Left ventricle myocardium inferior (tissue), 1 donor: ENCODE results near the gene NAV2. TPM values are rescaled to one million over a fixed set of nuclear protein-coding genes. Genes with fewer than 3 reads are reported as not detected.

ENCODE experiments used
- DNase-seq: peaks from one replicate; pipeline ENCODE4 v3.0.0-alpha.2; 2020
- H3K27ac ChIP-seq: fragments of 200-600 bp; replicated peaks from 2 replicates; pipeline ENCODE4 v1.8.0; 2021
- H3K27me3 ChIP-seq: fragments of 200-600 bp; 2 replicates; pipeline ENCODE4 v1.8.0; 2021; ENCODE audit warnings: low read depth
- H3K36me3 ChIP-seq: fragments of 200-600 bp; 2 replicates; pipeline ENCODE4 v1.8.0; 2021
- H3K4me1 ChIP-seq: fragments of 200-600 bp; 2 replicates; pipeline ENCODE4 v1.8.0; 2021
- H3K4me3 ChIP-seq: fragments of 200-600 bp; 2 replicates; pipeline ENCODE4 v1.8.0; 2021; ENCODE audit warnings: mild to moderate bottlenecking, moderate library complexity
- H3K9me3 ChIP-seq: fragments of 200-600 bp; replicated peaks from 2 replicates; pipeline ENCODE4 v1.8.0; 2021
- intact Hi-C: fragments of 100-400 bp; cut with micrococcal nuclease; formaldehyde crosslinking; loops from one replicate; pipeline ENCODE4 v1.11.0; 2022
- total RNA-seq: library from RNA; stranded (reverse); fragmentation: NEBNext Ultra II Directional; extraction: Animal tissue kit (Norgen Biotek cat#: 25700); gene quantifications from one replicate; pipeline ENCODE4 v1.2.1, GENCODE V29; 2021
- TF ChIP-seq, protein P1 (sequence below): fragments of 200-600 bp; IDR thresholded peaks from 2 replicates; pipeline ENCODE4 v1.8.0; 2021; ENCODE audit warnings: antibody characterized with exemption, mild to moderate bottlenecking, borderline replicate concordance
- donor health status: DM: no; HTN: yes; CAD: no; lungs with severe emphysema.

The NAV2 gene
- total RNA-seq, 1 donor from 2014 or later = 14.3 TPM

DNA sequence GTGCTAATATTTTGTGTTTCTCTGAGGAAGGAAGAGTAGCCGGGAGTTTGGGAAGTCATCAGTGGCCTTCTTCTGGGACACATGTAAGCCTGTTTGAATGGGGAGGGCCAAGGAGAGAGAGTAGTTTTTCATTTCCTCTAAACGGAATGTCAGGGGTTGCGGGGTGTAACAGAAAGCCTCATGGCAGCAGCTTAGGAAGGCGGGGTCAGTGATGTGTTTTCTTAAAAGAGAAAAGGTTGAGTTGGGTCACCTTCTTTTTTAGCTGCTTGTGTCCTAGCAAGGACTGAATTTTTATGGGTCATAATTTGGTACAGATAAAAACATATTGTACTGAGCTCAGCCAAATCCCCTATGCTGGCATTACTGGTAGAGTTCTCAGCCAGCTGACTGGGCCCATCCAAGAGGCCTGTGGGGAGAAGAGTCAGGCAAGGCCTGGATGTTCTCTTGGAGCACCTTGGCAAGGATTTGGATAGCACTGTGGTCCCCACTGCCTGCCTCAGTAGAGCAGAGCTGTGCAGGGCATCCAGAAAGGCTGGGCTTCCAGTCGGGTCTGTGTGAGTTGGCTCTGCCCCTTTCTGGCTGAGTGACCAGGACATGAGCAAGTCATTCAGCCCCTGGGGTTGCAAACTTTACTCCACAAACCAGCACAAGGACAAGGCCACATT lies 29.4 kb upstream of the NAV2 start:
- Histone ChIP-seq H3K9me3 (no peaks in the 10 kb centered on the region), H3K27me3 (no peaks in the 10 kb centered on the region), H3K4me1 (peaks cover 70% of the 10 kb centered on the region), H3K36me3 (no peaks in the 10 kb centered on the region), H3K27ac (peak overlapping the region; percentile 80), H3K4me3 (no peak overlapping the region)
- intact Hi-C loops = no loop called here
- peak; percentile 71 for DNase-seq
- TF ChIP-seq, protein P1, sequence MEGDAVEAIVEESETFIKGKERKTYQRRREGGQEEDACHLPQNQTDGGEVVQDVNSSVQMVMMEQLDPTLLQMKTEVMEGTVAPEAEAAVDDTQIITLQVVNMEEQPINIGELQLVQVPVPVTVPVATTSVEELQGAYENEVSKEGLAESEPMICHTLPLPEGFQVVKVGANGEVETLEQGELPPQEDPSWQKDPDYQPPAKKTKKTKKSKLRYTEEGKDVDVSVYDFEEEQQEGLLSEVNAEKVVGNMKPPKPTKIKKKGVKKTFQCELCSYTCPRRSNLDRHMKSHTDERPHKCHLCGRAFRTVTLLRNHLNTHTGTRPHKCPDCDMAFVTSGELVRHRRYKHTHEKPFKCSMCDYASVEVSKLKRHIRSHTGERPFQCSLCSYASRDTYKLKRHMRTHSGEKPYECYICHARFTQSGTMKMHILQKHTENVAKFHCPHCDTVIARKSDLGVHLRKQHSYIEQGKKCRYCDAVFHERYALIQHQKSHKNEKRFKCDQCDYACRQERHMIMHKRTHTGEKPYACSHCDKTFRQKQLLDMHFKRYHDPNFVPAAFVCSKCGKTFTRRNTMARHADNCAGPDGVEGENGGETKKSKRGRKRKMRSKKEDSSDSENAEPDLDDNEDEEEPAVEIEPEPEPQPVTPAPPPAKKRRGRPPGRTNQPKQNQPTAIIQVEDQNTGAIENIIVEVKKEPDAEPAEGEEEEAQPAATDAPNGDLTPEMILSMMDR = no peak

DNA sequence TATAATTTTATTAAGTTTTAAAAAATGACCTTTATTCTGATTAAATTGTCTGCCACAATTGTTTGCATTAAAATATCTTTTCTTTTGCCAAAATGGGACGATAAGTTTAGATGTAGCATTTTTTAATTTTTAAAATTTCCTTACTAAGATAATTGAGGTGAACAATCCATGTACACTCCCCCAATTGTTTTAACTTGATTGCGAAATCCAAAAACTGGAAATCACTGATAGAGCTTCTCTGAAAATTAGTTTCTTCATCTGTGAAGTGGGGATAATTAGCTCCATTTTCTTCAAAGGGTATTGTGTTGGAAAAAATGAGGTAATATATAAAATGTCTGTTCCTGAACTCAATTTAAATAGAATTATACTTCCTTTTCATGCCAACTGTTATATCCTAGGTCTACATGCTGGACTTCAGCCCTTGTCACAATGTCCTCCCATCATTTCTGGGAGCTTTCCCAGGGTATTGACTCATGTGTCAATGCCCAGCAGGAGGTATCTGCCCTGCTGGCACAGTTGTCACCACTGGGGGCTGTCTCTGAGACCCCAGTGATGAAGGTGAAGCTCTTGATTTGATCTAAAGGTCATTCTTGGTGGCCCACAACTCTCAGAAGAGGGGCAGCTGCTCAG lies 28.7 kb upstream of the NAV2 start:
- H3K4me3 ChIP-seq = no peak overlapping the region
- H3K36me3 ChIP-seq = no peaks in the 10 kb centered on the region
- H3K4me1 ChIP-seq = peaks cover 77% of the 10 kb centered on the region
- H3K27ac ChIP-seq = peak overlapping the region; percentile 80
- TF ChIP-seq, protein P1 = no peak
- DNase-seq = no peak
- H3K27me3 ChIP-seq = no peaks in the 10 kb centered on the region
- intact Hi-C loops = no loop called here
- no peaks in the 10 kb centered on the region for H3K9me3 ChIP-seq

DNA sequence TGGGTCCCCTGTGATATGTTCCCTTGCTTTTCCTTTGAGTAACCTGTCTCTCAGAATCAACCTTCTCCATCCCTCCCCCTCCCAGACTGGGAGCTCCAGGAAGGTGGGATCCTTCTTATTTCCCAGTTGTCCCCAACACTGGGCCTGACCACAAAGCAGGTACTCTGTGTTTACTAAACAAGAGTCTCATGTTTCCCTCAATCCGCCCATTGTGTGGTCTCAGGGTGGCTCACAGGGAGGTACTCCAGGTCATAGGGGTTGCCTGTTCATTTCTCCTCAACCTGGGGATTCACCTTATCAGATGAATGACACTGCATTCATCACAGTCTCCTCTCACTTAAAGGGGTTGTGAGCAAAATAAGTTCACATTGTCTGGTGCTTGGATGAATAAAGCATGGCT lies 26.4 kb upstream of the NAV2 start:
- TF ChIP-seq, protein P1 = no peak
- Histone ChIP-seq H3K36me3 (no peaks in the 10 kb centered on the region), H3K4me3 (no peak overlapping the region), H3K27ac (no peak overlapping the region), H3K4me1 (peaks cover 74% of the 10 kb centered on the region), H3K27me3 (no peaks in the 10 kb centered on the region), H3K9me3 (no peaks in the 10 kb centered on the region)
- intact Hi-C loops = no loop called here
- DNase-seq = no peak

DNA sequence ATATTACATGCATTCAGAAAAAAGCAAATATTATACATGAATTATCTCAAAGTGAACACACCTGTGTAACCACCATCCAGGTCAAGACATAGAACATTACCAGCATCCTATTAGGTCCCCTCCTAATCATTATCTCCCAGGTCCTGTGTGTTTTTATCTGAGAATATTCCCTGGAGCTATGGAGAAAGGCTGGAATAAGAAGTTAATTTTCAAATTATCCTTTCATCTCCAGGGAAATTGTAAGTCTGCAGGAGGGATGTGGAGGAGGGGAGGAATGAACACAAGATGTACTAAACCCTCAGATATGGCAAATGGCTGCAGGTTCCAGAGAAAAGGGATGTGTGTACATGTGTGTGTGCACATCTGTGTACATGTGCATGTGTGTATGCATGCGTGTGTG lies 25.2 kb upstream of the NAV2 start:
- intact Hi-C loops = no loop called here

DNA sequence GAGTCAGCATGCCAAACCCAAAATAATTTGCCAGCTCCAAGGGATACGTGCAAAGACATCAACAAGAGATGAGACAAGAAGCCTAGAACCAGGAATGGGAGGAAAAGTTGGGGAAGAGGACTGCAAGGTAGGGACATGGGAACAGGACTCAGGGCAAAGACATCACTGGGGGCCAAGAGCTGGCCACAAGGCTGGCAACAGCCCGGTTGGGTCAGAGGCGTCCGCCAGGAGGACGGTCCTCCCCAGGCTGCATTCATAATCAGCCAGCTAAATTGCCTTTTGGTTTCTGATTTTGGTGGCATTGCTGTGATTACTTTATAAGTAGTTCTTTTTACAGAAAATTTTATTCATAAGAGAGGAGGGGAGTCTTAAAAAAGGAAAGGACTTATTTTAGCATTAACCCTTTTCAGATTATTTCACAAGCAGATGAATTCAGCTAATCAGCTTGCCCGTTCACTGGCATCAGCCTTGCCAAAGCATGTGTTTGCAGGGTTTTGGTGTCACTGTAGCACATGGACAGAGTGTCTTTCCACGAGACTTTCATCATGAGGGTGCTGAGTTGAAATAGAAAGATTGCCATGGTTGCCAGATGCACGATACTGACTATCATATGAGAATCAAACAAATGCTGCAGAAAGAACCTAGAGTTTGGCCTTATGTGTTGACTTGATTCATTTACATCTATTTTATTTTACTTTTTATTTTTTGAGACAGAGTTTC lies 23.2 kb upstream of the NAV2 start:
- TF ChIP-seq, protein P1 = no peak
- intact Hi-C loops = no loop called here
- no peaks in the 10 kb centered on the region for H3K9me3 ChIP-seq
- no peak overlapping the region for H3K4me3 ChIP-seq
- H3K36me3 ChIP-seq = no peaks in the 10 kb centered on the region
- peak overlapping the region; percentile 41 for H3K27ac ChIP-seq
- H3K4me1 ChIP-seq = peaks cover 54% of the 10 kb centered on the region
- no peaks in the 10 kb centered on the region for H3K27me3 ChIP-seq
- DNase-seq = no peak

More for the DNA sequence above, 25.2 kb upstream of the NAV2 start:
- H3K4me3 ChIP-seq = no peak overlapping the region
- H3K27me3 ChIP-seq = no peaks in the 10 kb centered on the region
- H3K36me3 ChIP-seq = no peaks in the 10 kb centered on the region
- peaks cover 66% of the 10 kb centered on the region for H3K4me1 ChIP-seq
- H3K27ac ChIP-seq = no peak overlapping the region
- no peak for DNase-seq
- TF ChIP-seq, protein P1 = no peak
- no peaks in the 10 kb centered on the region for H3K9me3 ChIP-seq
